Memory B cell (primary cell): ENCODE results near the gene IRS2.

Experiments used
- ATAC-seq: fragments of 150-1000 bp; cut with Tn5 transposase; 2 replicates; pipeline ENCODE4 v1.10.0; 2021; ENCODE audit warnings: low read depth, mild to moderate bottlenecking, moderate library complexity
- DNase-seq, 2 donors: peaks; one replicate each; pipeline ENCODE4 v3.0.0; 2022; ENCODE audit warnings: low spot score in 2 of 2
- H3K27ac Mint-ChIP-seq: one replicate; pipeline ENCODE4 v1.8.0; 2022; ENCODE audit warnings: mild to moderate bottlenecking, moderate library complexity, mixed read lengths
- H3K27me3 Mint-ChIP-seq: one replicate; pipeline ENCODE4 v1.8.0; 2022; ENCODE audit warnings: mixed read lengths
- H3K36me3 Mint-ChIP-seq: one replicate; pipeline ENCODE4 v1.8.0; 2022; ENCODE audit warnings: mild to moderate bottlenecking, mixed read lengths
- H3K4me1 Mint-ChIP-seq: one replicate; pipeline ENCODE4 v1.8.0; 2022; ENCODE audit warnings: mixed read lengths
- H3K4me3 Mint-ChIP-seq: one replicate; pipeline ENCODE4 v1.8.0; 2022; ENCODE audit warnings: mild to moderate bottlenecking, moderate library complexity, mixed read lengths
- H3K9me3 Mint-ChIP-seq: one replicate; pipeline ENCODE4 v1.8.0; 2022; ENCODE audit warnings: mixed read lengths

The IRS2 gene

DNA sequence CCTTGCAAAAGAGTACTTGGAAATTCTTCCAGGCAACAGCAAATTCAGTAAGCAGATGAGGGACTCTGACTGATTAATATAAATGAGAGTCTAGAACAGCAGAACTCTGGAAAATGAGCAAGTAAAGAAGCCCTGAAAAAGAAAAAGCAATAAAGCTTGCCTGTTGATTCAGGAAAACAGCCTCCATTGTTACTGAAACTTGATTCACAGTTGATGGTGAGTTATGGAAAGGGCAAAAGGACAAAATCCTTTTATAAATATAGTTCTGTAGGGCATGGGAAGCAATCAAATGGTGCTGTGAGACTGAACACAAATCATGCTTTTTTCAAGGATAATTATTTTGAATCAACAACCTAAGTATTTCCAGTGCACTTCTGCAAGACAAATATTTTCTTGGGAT, 67.7 kb downstream of the IRS2 start:
- no peak overlapping the region for H3K27ac Mint-ChIP-seq

DNA sequence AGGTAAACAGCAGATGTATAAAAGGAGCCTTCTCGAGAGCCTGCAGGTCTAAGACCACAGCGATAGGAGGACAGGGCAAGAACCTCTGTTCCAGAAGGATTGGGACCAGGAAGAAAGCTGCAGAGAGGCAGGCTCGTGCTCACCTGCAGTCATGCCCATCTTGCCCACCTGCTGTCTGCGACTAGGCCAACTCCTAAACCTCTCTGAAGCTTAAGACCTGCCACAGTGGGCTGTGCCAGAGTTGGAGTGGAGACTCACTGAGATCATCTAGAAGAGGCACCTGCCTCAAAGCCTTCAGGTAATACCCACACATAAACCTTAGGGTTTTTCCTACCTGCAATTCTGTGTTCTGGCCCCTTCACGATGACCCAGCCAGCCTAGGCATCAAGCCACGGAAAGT, 68.7 kb downstream of the IRS2 start:
- Mint-ChIP-seq H3K27me3 (peaks cover 2% of the 10 kb centered on the region), H3K36me3 (no peaks in the 10 kb centered on the region), H3K27ac (no peak overlapping the region), H3K4me3 (no peak overlapping the region), H3K4me1 (no peaks in the 10 kb centered on the region), H3K9me3 (no peaks in the 10 kb centered on the region)
- ATAC-seq (no peak), DNase-seq (no peak)

More for the DNA sequence above, 67.7 kb downstream of the IRS2 start:
- no peaks in the 10 kb centered on the region for H3K36me3 Mint-ChIP-seq
- ATAC-seq (no peak), DNase-seq (no peak)
- H3K4me1 Mint-ChIP-seq = no peaks in the 10 kb centered on the region
- no peak overlapping the region for H3K4me3 Mint-ChIP-seq
- H3K9me3 Mint-ChIP-seq = no peaks in the 10 kb centered on the region
- peaks cover 2% of the 10 kb centered on the region for H3K27me3 Mint-ChIP-seq

DNA sequence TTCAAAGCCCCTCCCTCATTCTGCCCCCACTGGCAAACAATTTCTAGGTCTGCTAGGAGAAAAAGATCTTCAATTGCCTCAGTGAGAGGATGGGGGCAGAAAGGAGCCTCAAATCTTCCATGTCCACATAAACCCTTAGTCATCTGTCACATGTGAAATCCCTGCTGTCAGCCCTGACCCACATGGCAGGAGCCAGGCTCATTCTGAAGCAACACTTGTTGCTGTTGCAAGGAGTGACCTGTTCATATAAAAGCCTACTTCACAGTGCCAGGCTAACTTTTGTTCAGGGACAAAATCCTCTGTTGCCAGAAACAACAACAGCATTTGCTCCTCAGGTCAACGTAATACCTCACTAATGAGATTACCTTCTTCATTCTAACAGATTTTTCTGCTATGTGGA, 70.5 kb downstream of the IRS2 start:
- Mint-ChIP-seq H3K36me3 (no peaks in the 10 kb centered on the region), H3K4me3 (no peak overlapping the region), H3K9me3 (no peaks in the 10 kb centered on the region), H3K27ac (no peak overlapping the region), H3K27me3 (peaks cover 2% of the 10 kb centered on the region), H3K4me1 (no peaks in the 10 kb centered on the region)
- DNase-seq (no peak), ATAC-seq (no peak)

DNA sequence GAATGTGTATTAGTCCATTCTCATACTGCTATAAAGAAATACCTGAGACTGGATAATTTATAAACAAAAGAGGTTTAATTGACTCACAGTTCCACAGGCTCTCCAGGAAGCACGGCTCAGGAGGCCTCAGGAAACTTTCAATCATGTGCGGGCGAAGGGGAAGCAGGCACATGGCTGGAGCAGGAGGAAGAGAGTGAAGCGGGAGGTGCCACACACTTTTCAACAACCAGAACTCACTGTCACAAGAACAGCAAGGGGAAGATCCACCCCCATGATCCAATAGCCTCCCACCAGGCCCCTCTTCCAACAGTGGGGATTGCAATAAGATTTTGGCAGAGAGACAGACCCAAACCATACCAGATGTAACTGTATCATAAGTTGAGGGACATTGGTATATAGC, 72.7 kb downstream of the IRS2 start:
- Mint-ChIP-seq H3K36me3 (no peaks in the 10 kb centered on the region), H3K27ac (no peak overlapping the region), H3K4me1 (no peaks in the 10 kb centered on the region), H3K9me3 (no peaks in the 10 kb centered on the region), H3K4me3 (no peak overlapping the region), H3K27me3 (peaks cover 2% of the 10 kb centered on the region)
- DNase-seq (no peak), ATAC-seq (no peak)

DNA sequence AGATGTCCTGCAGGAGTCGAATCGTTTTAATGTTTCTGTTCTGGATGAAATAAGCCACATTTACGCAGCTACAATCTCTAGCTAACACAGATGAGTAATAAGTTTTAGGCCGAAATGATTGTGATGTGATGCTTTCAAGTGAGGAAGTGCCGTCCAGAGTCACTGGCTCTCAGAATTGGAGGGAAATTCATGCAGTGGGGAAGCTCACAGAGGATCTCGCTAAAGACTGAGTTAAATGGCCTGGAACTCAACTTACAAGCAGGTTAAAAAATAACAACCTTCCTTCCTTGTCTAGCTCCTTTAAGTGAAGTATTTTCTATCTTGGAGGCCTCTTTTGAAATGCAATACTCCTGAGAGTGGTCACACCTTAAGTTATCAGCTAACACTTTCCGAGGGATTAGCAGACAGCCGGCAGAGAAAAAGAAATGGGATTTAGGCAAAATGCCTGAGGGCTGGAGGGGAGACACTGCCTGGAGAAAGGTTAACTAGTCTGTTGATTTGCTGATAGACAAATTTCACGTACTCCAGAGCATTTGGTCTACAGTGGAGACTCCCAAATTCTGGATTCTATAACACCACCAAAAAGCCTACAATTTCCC, 74.2 kb downstream of the IRS2 start:
- Mint-ChIP-seq H3K36me3 (no peaks in the 10 kb centered on the region), H3K27me3 (peaks cover 2% of the 10 kb centered on the region), H3K4me3 (no peak overlapping the region), H3K4me1 (no peaks in the 10 kb centered on the region), H3K9me3 (no peaks in the 10 kb centered on the region), H3K27ac (no peak overlapping the region)
- ATAC-seq (no peak), DNase-seq (no peak)

DNA sequence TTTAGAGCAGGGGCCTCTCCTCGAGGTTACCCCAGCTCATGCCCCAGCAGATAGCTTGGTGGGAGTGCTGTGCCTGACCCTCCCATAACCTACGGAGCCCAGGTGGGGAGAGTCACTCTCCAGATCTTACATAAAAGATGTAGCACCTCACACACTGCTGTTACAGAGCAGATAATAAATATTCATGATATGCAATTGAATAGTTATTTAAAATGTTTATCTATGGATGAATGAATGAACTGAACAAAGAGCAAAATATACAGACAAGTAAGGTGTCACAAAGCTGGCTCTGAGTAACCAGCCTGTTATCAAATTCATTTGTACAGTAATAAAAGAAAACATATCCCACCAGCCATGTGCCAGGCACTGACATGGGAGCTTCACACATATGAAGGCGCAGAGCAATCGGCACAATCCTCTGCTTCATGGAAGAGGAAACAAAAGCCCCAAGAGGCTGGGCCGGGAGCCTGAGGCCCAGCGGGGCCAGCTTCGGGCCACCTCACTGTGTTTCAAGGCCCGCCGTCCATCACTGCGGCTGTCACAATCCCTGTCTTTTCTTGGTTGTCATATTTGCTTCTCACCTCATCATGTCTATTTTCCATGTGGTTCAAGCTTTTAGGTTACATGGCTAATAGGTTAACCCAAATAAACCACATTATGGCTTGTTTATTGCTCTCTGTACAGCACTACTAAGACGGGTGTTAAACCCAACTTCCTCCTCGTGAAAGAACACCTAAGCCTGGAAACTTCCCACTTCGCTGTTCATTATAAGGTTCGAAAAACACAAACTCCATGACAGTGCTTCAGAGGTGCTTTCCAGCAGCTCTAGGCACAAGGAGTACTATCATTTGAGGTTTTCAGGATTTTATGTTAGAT, 78.4 kb downstream of the IRS2 start:
- Mint-ChIP-seq H3K36me3 (no peaks in the 10 kb centered on the region), H3K27ac (no peak overlapping the region), H3K4me1 (peaks cover 3% of the 10 kb centered on the region), H3K9me3 (no peaks in the 10 kb centered on the region), H3K4me3 (no peak overlapping the region), H3K27me3 (peaks cover 20% of the 10 kb centered on the region)
- DNase-seq = no peak
- ATAC-seq = no peak

DNA sequence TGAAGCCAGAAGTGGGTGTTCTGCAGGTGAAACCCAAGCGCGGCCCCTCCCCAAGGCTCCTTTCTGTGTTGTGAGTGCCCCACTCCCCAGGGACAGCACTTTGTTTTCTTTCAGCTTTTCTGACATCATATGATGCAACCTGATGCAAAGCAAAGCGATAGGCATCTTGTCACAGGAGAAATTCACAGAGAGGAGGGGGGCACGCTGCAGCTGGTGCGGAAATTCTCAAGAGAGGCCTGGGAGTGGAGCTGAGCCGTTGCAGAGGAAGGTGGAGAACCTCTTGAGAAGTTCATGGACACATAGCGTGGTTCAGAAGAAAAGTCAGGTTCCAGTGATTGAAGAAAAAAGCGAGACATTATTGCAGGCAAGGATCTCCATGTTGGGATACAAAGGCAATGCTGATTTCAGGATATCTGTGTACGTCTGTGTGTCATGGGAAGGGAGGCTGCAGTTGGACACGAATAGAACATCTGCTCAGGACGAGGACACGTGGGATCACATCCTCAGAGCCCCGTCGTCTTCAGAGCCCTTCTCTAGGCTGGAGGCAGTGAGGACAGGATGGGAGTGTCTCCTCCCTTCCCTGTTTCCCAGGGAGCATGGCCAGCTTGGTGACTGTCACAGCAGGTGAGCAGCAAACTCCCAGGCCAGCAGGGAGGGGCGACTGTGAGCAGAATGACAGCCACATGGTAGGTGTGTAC, 79.2 kb downstream of the IRS2 start:
- peaks cover 3% of the 10 kb centered on the region for H3K4me1 Mint-ChIP-seq
- ATAC-seq (no peak), DNase-seq (no peak)
- H3K9me3 Mint-ChIP-seq = no peaks in the 10 kb centered on the region
- peaks cover 20% of the 10 kb centered on the region for H3K27me3 Mint-ChIP-seq
- H3K27ac Mint-ChIP-seq = no peak overlapping the region
- no peak overlapping the region for H3K4me3 Mint-ChIP-seq
- H3K36me3 Mint-ChIP-seq = no peaks in the 10 kb centered on the region

DNA sequence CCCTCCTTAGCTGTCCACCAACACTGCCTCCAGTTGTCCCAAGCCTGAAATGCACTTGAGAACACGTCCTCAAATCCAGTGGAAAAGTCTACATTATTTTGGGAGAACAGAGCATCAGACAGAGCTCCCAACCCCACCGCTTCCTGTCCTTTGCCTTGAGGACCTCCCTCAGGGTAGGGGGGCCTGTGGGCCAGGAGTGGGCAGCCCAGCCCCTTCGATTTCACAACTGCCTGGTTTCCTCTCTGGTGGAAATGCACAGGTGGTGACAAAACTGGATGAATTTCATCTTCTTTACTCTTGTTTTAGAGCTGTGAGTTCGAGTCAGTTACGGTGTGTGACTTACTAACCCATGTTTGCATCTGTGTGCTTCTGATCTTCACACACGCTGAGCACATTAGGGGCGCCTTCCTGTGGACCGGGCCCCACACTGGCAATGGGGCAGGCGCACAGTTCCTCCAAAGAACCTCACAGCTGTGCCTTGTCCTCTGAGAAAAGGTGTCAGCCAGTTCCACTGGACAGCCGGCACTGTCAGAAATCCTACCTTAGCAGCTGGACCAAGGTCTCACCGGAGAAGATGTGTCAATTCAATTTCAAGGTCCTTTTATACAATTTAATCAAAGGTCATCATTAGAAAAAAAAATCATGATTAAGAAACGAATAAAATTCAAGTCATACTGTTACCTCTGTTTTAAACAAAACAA, 80.2 kb downstream of the IRS2 start:
- no peak for DNase-seq
- ATAC-seq = no peak
- H3K4me3 Mint-ChIP-seq = no peak overlapping the region
- H3K9me3 Mint-ChIP-seq = no peaks in the 10 kb centered on the region
- peaks cover 3% of the 10 kb centered on the region for H3K4me1 Mint-ChIP-seq
- H3K36me3 Mint-ChIP-seq = no peaks in the 10 kb centered on the region
- no peak overlapping the region for H3K27ac Mint-ChIP-seq
- H3K27me3 Mint-ChIP-seq = peaks cover 20% of the 10 kb centered on the region

DNA sequence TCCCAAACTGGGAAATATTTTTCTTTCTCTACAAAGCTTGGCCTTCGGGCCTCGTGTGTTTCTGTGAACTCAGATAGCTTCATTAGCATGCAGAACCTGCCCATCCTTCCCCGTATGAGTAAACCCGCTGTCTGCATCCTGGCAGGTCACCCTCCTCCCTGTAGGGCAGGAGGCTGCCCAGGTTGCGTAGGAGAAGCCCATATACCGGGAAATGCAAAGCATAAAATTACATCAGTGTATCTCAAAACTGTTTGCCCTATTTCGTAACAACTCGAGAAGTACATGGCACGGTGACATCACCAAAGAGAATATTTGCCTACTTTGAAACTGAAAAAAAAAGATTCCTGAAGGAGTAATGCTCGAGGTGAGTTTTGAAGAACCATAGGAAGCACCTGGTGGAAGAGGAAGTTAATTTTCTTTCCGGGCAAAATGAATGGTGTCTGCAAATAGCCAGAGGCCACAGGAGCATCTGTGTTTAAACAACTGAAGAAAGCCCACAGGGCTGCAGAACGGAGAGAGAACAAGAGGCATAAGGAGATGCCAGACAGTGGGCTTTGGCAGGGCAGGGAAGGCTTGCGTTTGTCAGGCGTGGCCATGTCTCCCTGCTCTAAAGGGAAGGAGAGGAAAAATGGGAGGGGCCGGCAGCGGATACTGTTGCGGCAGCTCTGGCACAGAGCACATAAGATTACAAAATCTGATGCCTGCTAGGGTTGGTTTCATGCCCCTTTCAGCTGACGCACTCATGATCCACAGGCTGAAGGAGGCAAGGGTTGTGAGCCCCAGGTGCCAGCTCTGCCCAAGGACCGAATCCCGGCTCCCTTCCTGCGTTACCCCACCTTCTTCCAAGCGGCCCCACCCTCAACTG, 81.4 kb downstream of the IRS2 start:
- no peaks in the 10 kb centered on the region for H3K9me3 Mint-ChIP-seq
- DNase-seq (no peak), ATAC-seq (no peak)
- no peak overlapping the region for H3K4me3 Mint-ChIP-seq
- peaks cover 20% of the 10 kb centered on the region for H3K27me3 Mint-ChIP-seq
- H3K4me1 Mint-ChIP-seq = peaks cover 3% of the 10 kb centered on the region
- no peaks in the 10 kb centered on the region for H3K36me3 Mint-ChIP-seq
- no peak overlapping the region for H3K27ac Mint-ChIP-seq

DNA sequence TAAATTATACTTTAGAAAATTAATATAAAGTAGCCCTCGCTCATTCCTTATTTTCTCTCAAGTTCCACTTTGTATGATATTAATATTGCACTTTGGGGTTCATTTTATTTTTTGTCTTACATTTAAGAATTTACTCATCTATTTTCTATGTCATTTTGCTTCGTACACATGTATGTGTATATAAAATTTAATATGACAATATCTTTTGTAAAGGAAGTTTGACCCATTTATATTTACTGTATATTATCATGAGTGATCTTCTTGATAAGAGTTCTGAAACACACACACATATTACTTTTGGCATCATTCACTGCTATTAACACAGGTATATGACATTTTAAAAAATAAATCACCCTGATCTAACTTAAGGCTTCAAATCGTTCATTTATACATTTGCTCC, 83.1 kb downstream of the IRS2 start:
- H3K4me1 Mint-ChIP-seq = peaks cover 3% of the 10 kb centered on the region
- H3K27ac Mint-ChIP-seq = no peak overlapping the region
- no peak overlapping the region for H3K4me3 Mint-ChIP-seq
- ATAC-seq (no peak), DNase-seq (no peak)
- no peaks in the 10 kb centered on the region for H3K36me3 Mint-ChIP-seq
- H3K27me3 Mint-ChIP-seq = peaks cover 20% of the 10 kb centered on the region
- H3K9me3 Mint-ChIP-seq = no peaks in the 10 kb centered on the region
